Vagina (tissue), 2 donors: ENCODE data around the gene CDON. TPM values are rescaled to one million over a fixed set of nuclear protein-coding genes. Genes with fewer than 3 reads are reported as not detected.

ENCODE experiments used
- DNase-seq, 2 donors: peaks; one replicate each; pipeline ENCODE4 v3.0.0-alpha.2; 2017; ENCODE audit errors: extremely low spot score in 2 of 2
- H3K27ac ChIP-seq: fragments of 200-600 bp; sonication (generic); one replicate; pipeline ENCODE4 v1.5.1; 2019
- H3K27me3 ChIP-seq: fragments of 200-600 bp; sonication (generic); one replicate; pipeline ENCODE4 v1.5.1; 2019
- H3K36me3 ChIP-seq, 2 donors: fragments of 200-600 bp; sonication (generic); one replicate each; pipeline ENCODE4 v1.5.1; 2017 to 2019
- H3K4me1 ChIP-seq: fragments of 200-600 bp; sonication (generic); one replicate; pipeline ENCODE4 v1.5.1; 2019
- H3K4me3 ChIP-seq, 2 donors: fragments of 200-600 bp; sonication (generic); 1 replicate in 1 of 2; 2 replicates in 1 of 2; pipeline ENCODE4 v1.5.1; 2016 to 2019
- H3K9me3 ChIP-seq: fragments of 200-600 bp; sonication (generic); one replicate; pipeline ENCODE4 v1.5.1; 2019
- CTCF ChIP-seq, 3 experiments: fragments of 450-650 bp in 2 of 3; fragments of 200-600 bp in 1 of 3; sonication (generic) in 1 of 3; IDR thresholded peaks; one replicate each; pipeline ENCODE4 v1.5.1; 2017 to 2019; ENCODE audit warnings: antibody characterized with exemption in 3 of 3, mild to moderate bottlenecking in 2 of 3, moderate library complexity in 2 of 3
- POLR2A ChIP-seq, 2 donors: fragments of 450-650 bp; IDR thresholded peaks; one replicate each; pipeline ENCODE4 v1.6.1; 2017; ENCODE audit warnings: antibody characterized with exemption in 2 of 2, mild to moderate bottlenecking in 2 of 2, moderate library complexity in 2 of 2
- POLR2AphosphoS5 ChIP-seq, 2 donors: sonication (generic); formaldehyde crosslinking; IDR thresholded peaks; one replicate each; pipeline ENCODE4 v1.9.0; 2017; ENCODE audit warnings: antibody characterized with exemption in 2 of 2, mild to moderate bottlenecking in 2 of 2, low read depth in 1 of 2; ENCODE audit not compliant: insufficient read depth in 1 of 2
- intact Hi-C: fragments of 100-400 bp; cut with DNase I; formaldehyde crosslinking; loops from one replicate; pipeline ENCODE4 v1.15.1; 2023
- total RNA-seq: library from RNA; depleted of rRNA; stranded (reverse); fragments of >200 nt; gene quantifications from one replicate; pipeline ENCODE4 v1.2.3, GENCODE V29; 2016

Gene CDON
- total RNA-seq, 1 donor from 2014 or later = 9.8 TPM

GRCh38 chr11:125949271-125950177 is 113.1 kb downstream of the CDON start:
- TF ChIP-seq POLR2A (IDR thresholded peaks at IDR 0.05) (no peak), POLR2AphosphoS5 (IDR thresholded peaks at IDR 0.05; ENCODE audit: insufficient read depth in 1 of 2, low read depth in 1 of 2) (no peak), CTCF (IDR thresholded peaks at IDR 0.05) (no peak)

GRCh38 chr11:125948278-125949051 is 114.2 kb downstream of the CDON start:
- H3K9me3 ChIP-seq = no peaks in the 10 kb centered on the region
- DNase-seq = peak; percentile 82 to 83
- H3K4me3 ChIP-seq = no peak overlapping the region
- no peaks in the 10 kb centered on the region for H3K36me3 ChIP-seq
- intact Hi-C loops = no loop called here
- peaks cover 27% of the 10 kb centered on the region for H3K4me1 ChIP-seq
- TF ChIP-seq POLR2AphosphoS5 (IDR thresholded peaks at IDR 0.05; ENCODE audit: insufficient read depth in 1 of 2, low read depth in 1 of 2) (no peak), POLR2A (IDR thresholded peaks at IDR 0.05) (no peak), CTCF (IDR thresholded peaks at IDR 0.05) (no peak)
- H3K27me3 ChIP-seq = no peaks in the 10 kb centered on the region
- no peak overlapping the region for H3K27ac ChIP-seq

More at GRCh38 chr11:125949271-125950177, 113.1 kb downstream of the CDON start:
- DNase-seq = peak; percentile 83 to 87
- H3K36me3 ChIP-seq = no peaks in the 10 kb centered on the region
- peaks cover 35% of the 10 kb centered on the region for H3K4me1 ChIP-seq
- H3K4me3 ChIP-seq = no peak overlapping the region
- no peak overlapping the region for H3K27ac ChIP-seq
- H3K9me3 ChIP-seq = no peaks in the 10 kb centered on the region
- H3K27me3 ChIP-seq = no peaks in the 10 kb centered on the region
- intact Hi-C loops = loop anchor here (10.0 kb wide), 1 partner anchor 705 kb away; no protein-coding TSS in a partner anchor

GRCh38 chr11:125947419-125948277 is 115.0 kb downstream of the CDON start:
- peaks cover 19% of the 10 kb centered on the region for H3K4me1 ChIP-seq
- H3K27ac ChIP-seq = no peak overlapping the region
- peak; percentile 80 to 88 for DNase-seq
- H3K4me3 ChIP-seq = no peak overlapping the region
- no peak for TF ChIP-seq POLR2AphosphoS5 (IDR thresholded peaks at IDR 0.05; ENCODE audit: insufficient read depth in 1 of 2, low read depth in 1 of 2)
- no peak for TF ChIP-seq POLR2A (IDR thresholded peaks at IDR 0.05)
- intact Hi-C loops = no loop called here
- no peaks in the 10 kb centered on the region for H3K9me3 ChIP-seq
- no peaks in the 10 kb centered on the region for H3K36me3 ChIP-seq
- no peaks in the 10 kb centered on the region for H3K27me3 ChIP-seq

- intact Hi-C loops = no loop called here
Measured at GRCh38 chr11:125946712-125947418, 115.8 kb downstream of the CDON start.

More at GRCh38 chr11:125946712-125947418, 115.8 kb downstream of the CDON start:
- H3K4me1 ChIP-seq = peaks cover 15% of the 10 kb centered on the region
- H3K27me3 ChIP-seq = no peaks in the 10 kb centered on the region
- no peak overlapping the region for H3K27ac ChIP-seq
- H3K9me3 ChIP-seq = no peaks in the 10 kb centered on the region
- TF ChIP-seq POLR2AphosphoS5 (IDR thresholded peaks at IDR 0.05; ENCODE audit: insufficient read depth in 1 of 2, low read depth in 1 of 2) (no peak), POLR2A (IDR thresholded peaks at IDR 0.05) (no peak), CTCF (IDR thresholded peaks at IDR 0.05) (no peak)
- no peak overlapping the region for H3K4me3 ChIP-seq
- no peaks in the 10 kb centered on the region for H3K36me3 ChIP-seq
- peak; percentile 74 to 79 for DNase-seq
